Measurements from ENCODE around the gene DNAJA3.

The DNAJA3 gene

DNA sequence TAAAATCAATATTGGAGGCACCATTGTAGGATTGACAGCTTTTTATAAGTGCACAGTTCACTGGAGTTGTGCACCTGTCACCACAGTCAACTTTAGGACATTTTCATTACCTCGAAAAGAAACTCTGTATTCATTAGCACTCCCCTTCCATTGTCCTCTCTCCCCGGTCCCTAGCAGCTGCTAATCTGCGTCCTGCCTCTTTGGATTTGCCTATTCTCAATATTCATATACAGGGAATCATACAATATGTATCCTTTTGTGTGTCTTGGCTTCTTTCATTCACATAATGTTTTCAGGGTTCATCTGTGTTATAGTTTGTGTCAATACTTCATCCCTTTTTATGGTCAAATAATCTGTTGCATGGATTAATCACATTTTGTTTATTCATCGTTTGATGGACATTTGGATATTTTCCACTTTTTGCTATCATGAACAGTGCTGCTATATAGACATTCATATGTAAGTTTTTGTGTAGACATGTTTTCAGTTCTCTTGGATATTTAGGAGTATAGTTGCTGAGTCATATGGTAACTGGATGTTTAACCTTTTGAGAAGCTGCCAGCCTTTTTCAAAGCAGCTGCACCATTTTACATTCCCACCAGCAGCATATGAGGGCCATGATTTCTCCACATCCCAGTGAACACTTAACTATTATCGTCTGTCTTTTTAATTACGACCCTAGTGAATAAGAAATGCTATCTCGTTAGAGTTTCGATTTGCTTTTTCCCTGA lies 9.8 kb downstream of the DNAJA3 start:
- no peak for DNase-seq

DNA sequence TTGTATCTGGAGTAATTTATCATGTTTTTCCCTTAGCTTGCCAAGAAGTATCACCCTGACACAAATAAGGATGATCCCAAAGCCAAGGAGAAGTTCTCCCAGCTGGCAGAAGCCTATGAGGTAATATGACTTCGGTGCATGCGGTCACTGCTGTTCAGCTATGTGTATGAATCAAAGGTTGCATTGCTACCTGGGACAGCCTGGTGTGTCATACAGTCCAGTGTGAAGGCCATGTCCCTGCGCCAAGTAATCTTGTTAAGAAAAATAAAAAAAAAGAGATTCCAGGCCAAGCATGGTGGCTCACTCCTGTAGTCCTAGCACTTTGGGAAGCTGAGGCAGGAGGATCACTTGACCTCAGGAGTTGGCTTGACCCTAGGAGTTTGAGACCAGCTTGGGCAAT lies 11.7 kb downstream of the DNAJA3 start:
- no peak for DNase-seq

DNA sequence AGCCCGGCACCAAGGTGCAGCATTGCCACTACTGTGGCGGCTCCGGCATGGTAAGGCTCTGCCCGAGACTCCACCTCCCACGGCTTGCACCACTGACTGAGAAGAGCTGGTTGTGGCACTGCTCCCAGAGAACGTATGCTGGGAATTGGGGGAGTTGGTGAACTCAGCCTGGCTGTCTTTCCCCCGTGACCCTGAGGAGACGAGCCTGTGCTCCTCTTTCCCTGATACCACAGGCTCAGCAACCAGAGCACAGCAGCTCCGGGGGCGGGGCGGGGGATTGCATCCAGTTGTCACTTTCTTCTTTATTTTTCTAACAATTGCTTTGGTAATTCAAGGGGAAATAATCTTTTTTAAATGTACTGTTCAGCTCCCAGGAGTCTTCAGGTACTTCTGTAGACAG lies 16.7 kb downstream of the DNAJA3 start:
- DNase-seq = no peak

DNA sequence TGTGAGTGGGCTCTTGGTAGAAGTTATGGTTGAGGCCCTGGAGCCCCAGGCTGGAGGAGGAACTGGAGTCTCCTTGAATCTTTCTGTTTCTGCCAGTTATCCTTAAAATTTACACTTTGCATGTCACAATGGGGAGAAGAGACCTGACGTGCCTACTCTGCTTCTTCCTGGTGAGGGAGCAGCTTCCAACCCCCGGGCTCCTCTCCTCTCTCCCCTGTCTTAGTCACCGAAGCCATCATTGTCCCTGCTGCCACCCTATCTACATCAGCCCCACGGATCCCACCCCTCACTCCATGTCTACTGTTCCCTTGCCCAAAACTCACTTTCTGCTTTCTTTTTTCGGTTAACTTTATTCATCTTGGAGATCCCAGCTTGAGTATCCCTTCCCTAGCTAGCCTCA lies 17.6 kb downstream of the DNAJA3 start:
- DNase-seq = no peak

DNA sequence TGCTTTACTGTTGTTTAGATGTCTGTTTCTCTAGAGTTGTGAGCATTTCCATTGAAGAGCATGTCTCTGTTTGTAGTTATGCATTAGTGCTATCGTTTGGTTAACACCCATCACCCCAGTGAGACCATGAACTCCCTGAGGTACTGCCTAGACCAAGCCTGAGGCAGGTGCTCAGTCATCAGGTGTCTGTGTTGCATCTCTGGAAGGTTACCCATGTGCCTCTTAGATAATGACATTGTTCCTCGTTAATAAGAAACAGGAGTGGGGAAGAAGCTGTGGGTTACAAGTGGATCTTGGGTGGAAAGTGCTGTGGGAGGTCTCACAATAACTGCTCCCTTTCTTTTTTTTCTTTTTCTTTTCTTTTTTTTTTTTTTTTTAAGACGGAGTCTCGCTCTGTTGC lies 18.3 kb downstream of the DNAJA3 start:
- no peak for DNase-seq

DNA sequence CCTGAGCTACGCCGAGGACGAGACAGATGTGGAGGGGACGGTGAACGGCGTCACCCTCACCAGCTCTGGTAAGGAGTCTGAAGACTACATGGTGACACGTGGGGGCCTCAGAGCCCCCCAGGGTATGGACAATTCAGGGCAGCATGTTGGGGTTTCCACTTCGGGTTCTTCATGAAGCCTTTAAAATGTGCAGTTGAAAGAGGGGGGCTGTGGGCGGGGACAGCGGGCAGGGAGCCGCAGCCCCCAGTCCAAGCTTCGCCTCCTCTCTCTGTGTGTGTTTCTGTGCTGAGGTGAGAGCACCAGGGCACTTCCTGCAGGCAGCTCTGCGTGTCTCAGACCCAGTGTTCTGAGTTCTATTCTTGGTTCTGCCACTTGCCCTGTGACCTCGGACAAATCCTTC lies 24.8 kb downstream of the DNAJA3 start:
- DNase-seq = no peak

DNA sequence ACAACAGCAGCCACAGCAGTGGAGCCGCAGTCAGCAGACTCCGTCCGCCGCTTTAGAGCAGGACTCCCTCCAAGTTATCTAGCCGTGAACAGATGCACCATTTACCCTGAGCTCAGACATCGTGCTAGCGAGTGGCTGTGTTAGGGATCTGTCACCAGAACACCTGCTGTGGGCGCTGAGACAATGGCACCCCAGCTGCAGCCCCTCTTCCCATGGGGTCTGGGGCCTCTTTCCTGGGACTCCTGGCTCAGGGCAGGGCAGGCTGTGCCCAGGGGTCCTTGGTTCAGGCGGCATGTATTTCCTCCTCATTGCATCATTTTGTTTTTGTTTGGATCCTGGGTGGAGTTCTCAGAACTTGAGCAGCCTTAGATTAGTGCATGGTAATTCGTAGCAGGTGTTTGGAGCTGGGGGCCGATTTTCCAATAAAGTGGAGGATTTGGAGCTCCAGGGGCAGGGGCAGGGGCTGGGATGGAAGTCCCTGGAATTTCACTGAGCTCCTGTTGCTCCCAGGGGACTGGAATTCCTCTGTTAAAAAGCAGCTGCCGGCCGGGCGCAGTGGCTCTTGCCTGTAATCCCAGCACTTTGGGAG lies 25.4 kb downstream of the DNAJA3 start:
- DNase-seq = no peak

DNA sequence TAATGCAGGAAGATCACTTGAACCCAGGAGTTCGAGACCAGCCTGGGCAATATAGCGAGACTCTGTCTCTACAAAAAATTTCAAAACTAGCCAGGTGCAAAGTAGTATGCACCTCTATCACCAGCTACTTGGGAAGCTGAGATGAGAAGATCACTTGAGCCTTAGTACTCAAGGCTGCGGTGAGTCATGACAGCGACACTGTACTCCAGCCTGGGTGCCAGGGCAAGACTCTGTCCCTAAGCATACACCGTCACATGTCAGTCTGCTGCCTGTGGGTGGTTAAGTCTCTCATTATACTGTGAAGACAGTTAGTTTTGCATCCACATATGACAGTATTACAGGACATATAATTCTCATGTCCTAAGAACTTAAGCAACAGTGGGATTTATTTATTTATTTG lies 27.0 kb downstream of the DNAJA3 start:
- DNase-seq = no peak

DNA sequence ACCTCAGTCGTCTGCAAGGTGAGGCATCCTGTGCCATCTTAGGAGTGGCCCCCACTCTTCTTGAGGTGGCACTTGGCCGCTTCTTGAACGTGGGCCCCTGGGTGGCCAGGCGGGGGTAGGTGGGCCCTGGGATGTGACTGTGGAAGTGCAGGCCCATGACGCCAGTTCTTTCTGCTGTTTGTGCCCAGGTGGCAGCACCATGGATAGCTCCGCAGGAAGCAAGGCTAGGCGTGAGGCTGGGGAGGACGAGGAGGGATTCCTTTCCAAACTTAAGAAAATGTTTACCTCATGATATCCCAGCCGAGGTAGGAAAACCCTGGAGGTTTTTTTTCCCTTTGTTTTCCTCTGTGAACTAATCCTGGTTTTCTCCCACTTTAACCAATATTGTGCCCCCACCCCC lies 29.0 kb downstream of the DNAJA3 start:
- DNase-seq = no peak

DNA sequence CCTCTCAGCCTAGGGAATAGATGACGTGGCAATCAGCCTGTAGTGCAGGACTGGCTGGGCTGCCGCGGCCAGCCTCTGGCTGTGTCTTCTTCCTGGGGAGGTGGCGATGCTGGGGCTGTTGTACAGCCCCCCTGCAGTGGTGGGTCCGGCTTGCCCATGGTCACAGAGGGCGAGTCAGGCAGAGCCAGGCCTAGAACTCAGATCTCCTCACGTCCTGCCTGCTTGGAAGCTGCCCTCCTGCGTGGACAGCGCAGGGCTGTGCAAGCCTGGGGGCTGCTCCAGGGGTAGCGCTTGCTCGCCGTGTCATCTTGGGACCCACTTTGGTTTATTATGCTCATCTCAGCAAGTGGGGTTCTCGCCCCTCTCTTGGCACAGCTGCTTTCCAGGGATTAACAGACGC lies 29.4 kb downstream of the DNAJA3 start:
- DNase-seq = no peak

DNA sequence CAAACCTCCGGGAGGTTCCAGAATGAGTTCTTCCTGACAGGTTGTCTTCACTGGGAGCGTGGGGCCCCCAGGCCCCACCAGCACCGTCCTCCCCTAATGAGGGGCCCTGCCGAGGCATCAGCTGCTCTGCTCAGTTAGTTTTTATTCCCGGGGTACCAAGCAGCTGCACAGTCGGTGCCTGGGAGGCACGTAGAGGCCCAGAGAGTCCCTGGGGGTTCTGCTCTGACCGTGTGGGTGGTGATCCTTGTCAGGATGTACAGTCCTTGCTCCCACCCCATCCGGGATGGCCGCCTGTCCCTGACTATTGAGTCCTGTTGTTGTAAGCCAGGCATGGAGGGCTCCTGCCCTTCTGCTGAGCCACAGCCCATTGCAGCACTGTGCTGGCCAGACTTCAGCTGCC lies 30.3 kb downstream of the DNAJA3 start:
- no peak for DNase-seq

DNA sequence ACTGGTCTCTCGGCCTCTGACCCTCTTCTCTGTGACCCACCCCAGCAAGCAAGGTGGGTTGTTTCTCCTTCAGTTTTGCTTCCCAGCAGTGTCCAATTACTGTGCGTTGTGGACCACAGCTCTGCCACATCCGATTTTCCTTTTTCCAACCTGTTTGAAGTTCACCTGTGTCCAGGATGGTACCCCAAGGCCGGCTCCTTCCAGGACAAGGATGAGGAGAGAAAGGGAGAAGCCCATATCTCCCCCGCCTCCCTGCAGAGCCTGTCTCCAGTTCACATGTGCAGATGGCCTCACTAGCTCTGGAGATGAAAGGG lies 35.2 kb downstream of the DNAJA3 start:
- DNase-seq = no peak

DNA sequence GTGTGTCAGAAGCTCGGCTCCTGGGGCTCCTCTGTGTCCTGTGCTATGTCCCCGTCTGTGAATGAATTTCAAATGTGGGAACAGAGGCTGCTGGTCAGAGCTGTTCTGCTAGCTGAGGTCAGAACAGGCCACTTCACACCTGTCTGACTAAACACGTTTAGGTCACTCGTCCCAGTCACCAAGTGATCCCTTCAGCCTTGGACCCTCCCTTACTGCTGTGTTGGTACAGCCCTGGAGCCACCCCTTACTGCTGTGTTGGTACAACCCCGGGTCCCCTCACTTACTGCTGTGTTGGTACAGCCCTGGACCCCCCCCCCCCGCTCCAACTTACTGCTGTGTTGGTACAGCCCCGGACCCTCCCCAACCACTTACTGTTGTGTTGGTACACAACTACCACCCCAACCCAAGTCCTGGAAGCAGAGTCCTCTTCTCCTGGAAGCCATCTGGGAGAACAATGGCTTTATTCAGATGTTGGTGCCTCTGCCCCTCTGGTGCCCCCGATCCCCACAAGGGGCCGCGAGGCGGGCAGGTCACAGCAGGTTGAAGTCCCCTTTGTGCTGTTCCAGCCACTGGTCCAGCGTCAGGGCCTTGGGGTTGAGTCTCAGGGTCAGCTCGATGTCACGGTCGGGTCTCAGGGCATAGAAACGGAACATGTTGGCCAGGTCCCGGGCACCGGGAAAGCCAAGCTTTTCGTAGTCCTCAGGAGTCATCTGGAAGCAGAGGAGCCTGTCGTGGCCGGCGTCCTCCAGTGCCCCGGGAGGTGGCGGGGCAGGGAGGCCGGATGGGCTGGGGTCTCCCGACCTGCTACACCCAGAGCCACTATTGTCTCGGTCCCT lies 35.8 kb downstream of the DNAJA3 start:
- no peak for DNase-seq

DNA sequence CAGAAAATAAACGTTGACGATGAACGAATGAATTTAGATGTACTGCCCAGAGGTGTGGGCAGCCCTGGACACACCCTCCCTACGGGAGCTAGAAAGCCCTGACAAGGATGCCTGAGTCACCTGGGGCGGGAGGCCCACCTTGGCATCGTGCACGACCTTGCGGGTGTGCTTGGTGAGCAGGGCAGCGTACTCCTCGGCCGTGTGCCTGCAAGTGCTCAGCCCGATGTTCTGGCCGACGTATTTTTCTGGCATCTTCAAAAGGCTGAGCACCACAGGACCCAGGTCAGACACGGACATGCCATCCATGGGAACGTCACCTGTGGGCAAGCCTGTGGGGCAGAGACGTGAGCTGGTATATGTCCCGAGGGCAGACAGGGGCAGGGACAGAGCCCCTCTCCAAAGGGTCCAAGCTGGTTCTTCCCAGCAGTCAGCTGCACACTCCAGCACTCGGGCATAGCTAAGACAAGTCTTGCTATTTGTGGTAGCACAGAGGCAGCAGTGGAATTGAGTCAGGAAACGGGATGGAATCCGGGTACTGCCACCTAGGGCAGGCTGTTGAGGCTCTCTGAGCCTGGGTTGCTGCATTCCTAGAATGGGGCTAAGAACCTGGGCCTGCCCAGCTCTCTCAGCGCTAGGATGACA lies 38.0 kb downstream of the DNAJA3 start:
- DNase-seq = no peak

DNA sequence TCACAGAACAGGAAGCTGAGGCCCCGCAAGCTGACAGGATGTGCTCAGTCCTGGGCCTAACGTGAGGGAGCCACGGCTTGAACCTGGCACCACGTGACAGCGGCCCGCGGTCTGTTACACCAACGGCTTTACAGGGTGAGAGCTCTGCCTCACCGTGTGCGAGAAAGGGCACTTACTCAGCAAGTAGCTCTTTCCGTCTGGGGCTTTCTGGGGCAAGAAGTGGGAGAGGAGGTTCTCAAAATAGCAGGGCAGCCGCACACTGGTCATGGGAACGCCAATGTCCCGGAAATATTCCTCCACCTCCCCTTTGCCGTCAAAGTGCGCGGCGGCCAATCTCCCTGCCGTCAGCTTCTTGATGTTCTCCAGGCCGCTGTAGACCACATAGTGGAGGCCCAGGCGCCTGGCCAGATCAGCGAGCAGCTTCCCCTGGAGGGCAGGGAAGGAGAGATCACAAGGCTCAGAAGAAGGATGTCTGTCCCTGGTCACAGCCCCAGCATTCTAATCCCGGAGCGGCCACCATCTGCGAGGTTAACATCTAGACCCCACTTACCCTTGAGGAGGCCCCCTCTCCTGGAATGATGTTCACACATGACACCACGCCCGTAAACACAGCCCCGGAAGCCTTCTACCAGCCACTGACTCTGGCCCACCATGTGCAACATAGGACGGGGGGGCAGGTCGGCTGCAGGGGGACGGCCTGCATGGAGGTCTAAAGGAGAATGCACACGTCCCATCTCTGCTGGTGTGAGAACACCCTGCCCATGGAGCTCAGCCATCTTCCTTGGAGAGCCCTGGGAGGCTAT lies 40.5 kb downstream of the DNAJA3 start:
- no peak for DNase-seq

DNA sequence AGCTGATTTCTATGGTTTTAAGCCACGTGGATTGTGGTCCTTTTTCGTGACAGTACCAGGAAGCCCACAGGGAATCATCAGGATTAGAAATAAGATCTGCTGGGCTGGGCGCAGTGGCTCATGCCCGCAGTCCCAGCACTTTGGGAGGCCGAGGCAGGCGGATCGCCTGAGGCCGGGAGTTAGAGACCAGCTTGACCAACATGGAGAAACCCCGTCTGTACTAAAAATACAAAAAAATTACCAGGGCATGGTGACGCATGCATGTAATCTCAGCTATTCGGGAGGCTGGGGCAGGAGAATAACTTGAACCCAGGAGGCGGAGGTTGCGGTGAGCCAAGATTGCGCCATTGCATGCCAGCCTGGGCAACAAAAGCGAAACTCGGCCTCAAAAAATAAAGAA lies 42.2 kb downstream of the DNAJA3 start:
- no peak for DNase-seq

DNA sequence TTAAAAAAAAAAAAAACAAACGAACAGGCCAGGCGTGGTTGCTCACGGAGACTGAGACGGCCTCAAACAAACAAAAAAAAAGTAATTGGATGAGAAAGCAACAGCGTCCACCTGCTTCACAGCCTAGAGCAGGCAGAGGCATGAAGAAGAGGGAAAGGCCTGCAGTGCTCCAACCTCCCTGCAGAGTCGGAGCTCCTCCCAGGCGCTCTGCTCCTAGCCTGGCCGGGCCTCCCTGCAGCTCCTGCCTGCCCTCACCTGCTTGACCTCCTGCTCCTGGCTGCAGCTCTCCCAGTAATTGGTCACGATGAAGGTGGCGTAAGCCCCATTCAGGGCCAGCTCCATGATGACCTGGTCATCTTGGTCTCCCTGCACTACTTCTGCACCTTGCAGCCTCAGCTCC lies 43.3 kb downstream of the DNAJA3 start:
- DNase-seq = no peak

DNA sequence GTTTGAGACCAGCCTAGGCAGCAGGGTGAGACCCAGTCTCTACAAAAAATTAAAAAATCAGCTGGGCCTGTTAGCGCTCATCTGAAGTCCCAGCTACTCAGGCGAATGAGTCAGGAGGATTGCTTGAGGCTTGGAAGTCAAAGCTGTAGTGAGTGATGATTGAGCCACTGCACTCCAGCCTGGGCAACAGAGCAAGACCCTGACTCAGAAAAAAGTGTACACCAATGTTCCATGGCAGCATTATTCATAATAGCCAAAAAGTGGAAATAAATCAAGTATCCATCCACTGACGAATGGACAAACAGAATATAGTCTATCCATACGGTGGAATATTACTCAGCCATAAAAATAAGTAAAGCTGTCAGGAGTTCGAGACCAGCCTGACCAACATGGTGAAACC lies 46.2 kb downstream of the DNAJA3 start:
- DNase-seq = no peak

DNA sequence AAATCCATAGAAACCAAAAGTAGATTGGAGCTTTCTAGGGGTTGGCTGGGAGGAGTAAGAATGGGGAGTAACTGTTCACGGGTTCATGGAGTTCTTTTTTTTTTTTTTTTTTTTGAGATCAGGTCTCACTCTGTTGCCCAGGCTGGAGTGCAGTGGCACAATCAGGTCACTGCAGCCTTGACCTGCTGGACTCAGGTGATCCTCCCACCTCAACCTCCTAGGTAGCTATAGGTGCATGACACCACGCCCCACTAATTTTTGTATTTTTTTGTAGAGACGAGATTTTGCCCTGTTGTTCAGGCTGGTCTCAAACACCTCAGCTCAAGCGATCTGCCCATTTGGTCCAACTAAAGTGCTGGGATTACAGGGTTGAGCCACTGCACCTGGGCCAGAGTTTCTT lies 47.2 kb downstream of the DNAJA3 start:
- DNase-seq = no peak

DNA sequence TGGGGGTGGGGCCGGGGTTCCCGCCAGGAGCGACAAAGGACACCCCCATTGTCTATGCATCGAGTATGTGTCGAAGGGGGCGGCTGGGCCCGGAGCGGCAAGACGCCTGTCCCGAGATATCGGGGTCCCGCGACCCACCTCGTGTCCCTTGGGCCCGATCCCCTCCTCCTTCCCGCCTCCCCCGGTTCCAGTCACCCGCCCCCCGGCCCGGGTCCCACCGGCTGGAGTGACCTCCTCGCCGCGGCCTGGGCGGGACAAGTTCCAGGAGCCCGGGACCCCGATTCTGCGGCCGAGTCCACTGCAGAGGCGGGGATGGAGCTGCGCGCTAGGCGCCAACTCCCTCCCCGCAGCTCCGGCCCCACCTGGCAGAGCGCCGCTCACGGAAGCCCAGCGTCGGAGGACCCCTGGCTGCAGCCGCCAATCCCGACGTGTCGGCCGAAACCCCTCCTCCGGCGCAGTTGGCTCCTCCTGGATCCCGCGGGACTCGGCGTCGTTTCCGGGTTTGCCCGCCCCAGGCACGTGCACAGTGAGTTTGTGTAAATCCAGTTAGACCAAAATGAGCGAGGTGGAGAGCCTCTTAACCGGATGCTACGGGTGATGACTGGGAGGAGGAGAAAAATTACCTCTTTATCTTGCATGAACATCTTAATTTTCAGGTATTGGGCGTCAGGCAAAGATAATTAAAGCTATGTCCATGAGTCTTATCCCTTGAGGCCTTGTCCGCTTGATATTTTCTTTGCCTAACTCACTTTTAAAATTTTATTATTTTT lies 48.7 kb downstream of the DNAJA3 start, which contains the start of gene NMRAL1:
TSS of gene NMRAL1 (minus strand) at position 434 of the 770 bp plus-strand sequence. CDS start 493 bp downstream, outside the sequence.
- DNase-seq = peak; percentile 96

DNA sequence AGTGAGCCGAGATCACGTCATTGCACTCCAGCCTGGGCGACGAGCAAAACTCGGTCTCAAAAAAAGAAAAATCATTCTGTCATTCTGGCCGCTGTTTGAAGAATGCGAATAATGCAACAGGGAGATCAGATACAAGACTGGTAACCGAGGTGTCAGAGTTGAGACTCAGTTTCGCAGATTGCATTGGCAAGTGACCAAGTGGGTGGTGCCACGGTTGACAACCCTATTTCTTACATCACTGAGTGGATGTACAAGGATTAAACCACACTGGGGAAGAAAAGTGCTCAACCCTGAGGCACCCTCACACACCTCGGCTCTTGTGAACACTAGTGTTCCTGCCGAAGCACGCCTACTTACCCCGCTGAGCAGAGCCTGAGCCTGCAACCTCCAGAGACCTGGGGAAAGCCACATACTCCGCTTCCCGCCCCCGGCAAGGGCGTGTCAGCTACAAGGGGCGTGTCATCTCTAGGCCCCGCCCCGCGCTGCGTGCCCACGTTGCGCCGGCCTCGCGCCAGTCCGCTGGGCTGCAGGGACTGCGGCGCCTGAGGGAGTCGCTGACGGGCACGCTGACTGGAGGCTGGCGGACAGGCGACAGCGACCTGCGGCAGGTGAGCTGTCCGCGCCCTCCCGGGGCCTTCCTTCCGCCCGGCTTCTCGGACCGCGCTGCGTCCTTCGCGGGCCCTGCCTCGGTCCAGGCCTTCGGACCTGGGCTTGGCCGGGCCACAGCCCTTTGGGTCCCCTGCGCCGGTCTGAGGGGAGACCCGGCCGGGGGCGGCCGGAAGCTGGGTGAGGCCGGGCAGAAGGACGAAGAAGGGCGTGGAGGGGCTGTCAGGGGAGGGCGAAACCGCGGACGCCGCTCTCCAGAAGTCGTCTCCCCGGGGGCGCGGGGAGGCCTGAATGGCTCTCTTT lies 50.5 kb downstream of the DNAJA3 start, which contains the start of gene HMOX2:
TSS of gene HMOX2 (plus strand) at position 519 of the 909 bp plus-strand sequence. CDS start 29,127 bp downstream, outside the sequence.
- DNase-seq = peak; percentile 91

Data from NCI-H1436 (cell line).